ENCODE results near the gene FUCA2. TPM values are rescaled to one million over a fixed set of nuclear protein-coding genes. Genes with fewer than 3 reads are reported as not detected.
A peak's percentile ranks its signal among the peaks of the same experiment; 100 is the strongest.

Gene FUCA2
- total RNA-seq, 1 donor from 2014 or later = 52.3 TPM

- no peaks in the 10 kb centered on the region for H3K27me3 Mint-ChIP-seq (ENCODE audit: low read depth)
- H3K4me1 Mint-ChIP-seq = peaks cover 30% of the 10 kb centered on the region
- DNase-seq (ENCODE audit: low spot score in 2 of 2, unreplicated experiment in 2 of 2) = no peak
- TF ChIP-seq CTCF (IDR thresholded peaks at IDR 0.05; ENCODE audit: unreplicated experiment) = no peak
- H3K9me3 Mint-ChIP-seq = no peaks in the 10 kb centered on the region
- H3K4me3 Mint-ChIP-seq = no peak overlapping the region
- H3K36me3 Mint-ChIP-seq = no peaks in the 10 kb centered on the region
- H3K27ac Mint-ChIP-seq = peak overlapping the region; percentile 54
These were observed 43.6 kb upstream of the FUCA2 start for GRCh38 chr6:143555071-143555492.

DNA sequence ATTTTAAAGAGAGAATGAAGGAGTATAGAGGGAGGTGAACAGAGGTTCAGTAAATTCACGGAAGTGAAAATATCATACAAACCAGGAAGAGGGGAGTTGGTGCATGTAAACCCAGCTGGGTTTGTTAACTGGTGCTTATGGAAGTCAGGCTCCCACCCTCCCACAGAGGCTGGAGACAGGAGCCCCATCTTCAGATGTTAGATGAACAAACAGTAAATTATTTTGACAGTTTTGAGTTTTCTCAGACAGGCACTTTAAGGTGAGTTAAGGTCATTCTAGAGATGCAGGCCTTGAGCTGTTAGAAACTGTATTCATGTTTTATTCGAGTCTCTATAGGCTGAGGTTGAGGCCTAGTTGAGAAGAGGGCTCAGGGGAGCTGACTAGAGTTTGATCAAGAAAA is 41.8 kb upstream of the FUCA2 start:
- H3K4me1 Mint-ChIP-seq = peaks cover 28% of the 10 kb centered on the region
- no peak overlapping the region for H3K27ac Mint-ChIP-seq
- no peak overlapping the region for H3K4me3 Mint-ChIP-seq
- no peak for TF ChIP-seq CTCF (IDR thresholded peaks at IDR 0.05; ENCODE audit: unreplicated experiment)
- DNase-seq (ENCODE audit: low spot score in 2 of 2, unreplicated experiment in 2 of 2) = no peak
- H3K9me3 Mint-ChIP-seq = no peaks in the 10 kb centered on the region
- H3K36me3 Mint-ChIP-seq = no peaks in the 10 kb centered on the region
- H3K27me3 Mint-ChIP-seq (ENCODE audit: low read depth) = no peaks in the 10 kb centered on the region

GRCh38 chr6:143549949-143550268 is 38.4 kb upstream of the FUCA2 start:
- H3K4me1 Mint-ChIP-seq = peaks cover 29% of the 10 kb centered on the region

GRCh38 chr6:143549221-143549948 is 37.9 kb upstream of the FUCA2 start:
- Mint-ChIP-seq H3K4me3 (no peak overlapping the region), H3K9me3 (no peaks in the 10 kb centered on the region), H3K36me3 (no peaks in the 10 kb centered on the region), H3K4me1 (peaks cover 24% of the 10 kb centered on the region), H3K27me3 (ENCODE audit: low read depth) (no peaks in the 10 kb centered on the region), H3K27ac (no peak overlapping the region)
- no peak for DNase-seq (ENCODE audit: low spot score in 2 of 2, unreplicated experiment in 2 of 2)
- TF ChIP-seq CTCF (IDR thresholded peaks at IDR 0.05; ENCODE audit: unreplicated experiment) = no peak

More at GRCh38 chr6:143549949-143550268, 38.4 kb upstream of the FUCA2 start:
- TF ChIP-seq CTCF (IDR thresholded peaks at IDR 0.05; ENCODE audit: unreplicated experiment) = no peak
- Mint-ChIP-seq H3K36me3 (no peaks in the 10 kb centered on the region), H3K27me3 (ENCODE audit: low read depth) (no peaks in the 10 kb centered on the region), H3K9me3 (no peaks in the 10 kb centered on the region), H3K27ac (no peak overlapping the region), H3K4me3 (no peak overlapping the region)
- DNase-seq (ENCODE audit: low spot score in 2 of 2, unreplicated experiment in 2 of 2) = no peak

- Mint-ChIP-seq H3K27ac (no peak overlapping the region), H3K4me1 (peaks cover 12% of the 10 kb centered on the region), H3K9me3 (no peaks in the 10 kb centered on the region), H3K27me3 (ENCODE audit: low read depth) (no peaks in the 10 kb centered on the region), H3K4me3 (no peak overlapping the region), H3K36me3 (no peaks in the 10 kb centered on the region)
- DNase-seq (ENCODE audit: low spot score in 2 of 2, unreplicated experiment in 2 of 2) = no peak
- no peak for TF ChIP-seq CTCF (IDR thresholded peaks at IDR 0.05; ENCODE audit: unreplicated experiment)
These were observed 35.1 kb upstream of the FUCA2 start for GRCh38 chr6:143546599-143546998.

Measured in mesothelial cell of epicardium (in vitro differentiated cells).